GM19467 (cell line): ENCODE data around the gene ADARB2.
"Not testable (repeated sequence)": the region's sequence is repeated elsewhere in the genome, so short reads cannot be mapped to it uniquely, and the experiment has no call there.

Source experiments
- ATAC-seq: cut with Tn5 transposase; IDR thresholded peaks from one replicate; pipeline ENCODE4 v1.9.1; 2021; ENCODE audit warnings: mild to moderate bottlenecking, moderate library complexity; ENCODE audit not compliant: unreplicated experiment

Gene ADARB2

GRCh38 chr10:1737222-1738061 is at the start of gene ADARB2:
Gene ADARB2 (minus strand): TSS chr10:1737525.
- peak; percentile 75 for ATAC-seq

- ATAC-seq, result no peak
These were observed 48.5 kb upstream of the ADARB2 start for GRCh38 chr10:1785835-1786234.

- ATAC-seq, result no peak
These were observed 45.5 kb upstream of the ADARB2 start for GRCh38 chr10:1782841-1783240.

GRCh38 chr10:1779796-1780195 is 42.5 kb upstream of the ADARB2 start:
- no peak for ATAC-seq

- no peak for ATAC-seq
These were observed 41.1 kb upstream of the ADARB2 start for GRCh38 chr10:1778375-1778969.

- ATAC-seq, result no peak
These were observed 38.9 kb upstream of the ADARB2 start for GRCh38 chr10:1776127-1776662.

GRCh38 chr10:1774796-1775195 is 37.5 kb upstream of the ADARB2 start:
- no peak for ATAC-seq

- ATAC-seq, result not testable (repeated sequence)
These were observed 35.9 kb upstream of the ADARB2 start for GRCh38 chr10:1773204-1773603.

GRCh38 chr10:1766049-1766448 is 28.7 kb upstream of the ADARB2 start:
- no peak for ATAC-seq

- no peak for ATAC-seq
These were observed 24.8 kb upstream of the ADARB2 start for GRCh38 chr10:1762076-1762475.

GRCh38 chr10:1754506-1755153 is 17.3 kb upstream of the ADARB2 start:
- no peak for ATAC-seq

- no peak for ATAC-seq
These were observed 14.8 kb upstream of the ADARB2 start for GRCh38 chr10:1752153-1752552.

GRCh38 chr10:1747590-1748157 is 10.3 kb upstream of the ADARB2 start:
- ATAC-seq, result no peak

GRCh38 chr10:1746796-1747195 is 9.5 kb upstream of the ADARB2 start:
- no peak for ATAC-seq

- no peak for ATAC-seq
These were observed 8.6 kb upstream of the ADARB2 start for GRCh38 chr10:1745780-1746456.

- ATAC-seq, result no peak
These were observed 7.2 kb upstream of the ADARB2 start for GRCh38 chr10:1744524-1744923.

GRCh38 chr10:1743141-1743540 is 5.8 kb upstream of the ADARB2 start:
- no peak for ATAC-seq

- ATAC-seq, result no peak
These were observed 4.1 kb upstream of the ADARB2 start for GRCh38 chr10:1741450-1741849.

GRCh38 chr10:1739751-1740150 is 2.4 kb upstream of the ADARB2 start:
- no peak for ATAC-seq

GRCh38 chr10:1738950-1739349 is 1.6 kb upstream of the ADARB2 start:
- ATAC-seq, result peak; percentile 49

- ATAC-seq, result no peak
These were observed 428 bp downstream of the ADARB2 start for GRCh38 chr10:1736972-1737221.
